Measurements from ENCODE around the gene ZNF506.
"Not testable (repeated sequence)": the region's sequence is repeated elsewhere in the genome, so short reads cannot be mapped to it uniquely, and the experiment has no call there.

The ZNF506 gene

DNA sequence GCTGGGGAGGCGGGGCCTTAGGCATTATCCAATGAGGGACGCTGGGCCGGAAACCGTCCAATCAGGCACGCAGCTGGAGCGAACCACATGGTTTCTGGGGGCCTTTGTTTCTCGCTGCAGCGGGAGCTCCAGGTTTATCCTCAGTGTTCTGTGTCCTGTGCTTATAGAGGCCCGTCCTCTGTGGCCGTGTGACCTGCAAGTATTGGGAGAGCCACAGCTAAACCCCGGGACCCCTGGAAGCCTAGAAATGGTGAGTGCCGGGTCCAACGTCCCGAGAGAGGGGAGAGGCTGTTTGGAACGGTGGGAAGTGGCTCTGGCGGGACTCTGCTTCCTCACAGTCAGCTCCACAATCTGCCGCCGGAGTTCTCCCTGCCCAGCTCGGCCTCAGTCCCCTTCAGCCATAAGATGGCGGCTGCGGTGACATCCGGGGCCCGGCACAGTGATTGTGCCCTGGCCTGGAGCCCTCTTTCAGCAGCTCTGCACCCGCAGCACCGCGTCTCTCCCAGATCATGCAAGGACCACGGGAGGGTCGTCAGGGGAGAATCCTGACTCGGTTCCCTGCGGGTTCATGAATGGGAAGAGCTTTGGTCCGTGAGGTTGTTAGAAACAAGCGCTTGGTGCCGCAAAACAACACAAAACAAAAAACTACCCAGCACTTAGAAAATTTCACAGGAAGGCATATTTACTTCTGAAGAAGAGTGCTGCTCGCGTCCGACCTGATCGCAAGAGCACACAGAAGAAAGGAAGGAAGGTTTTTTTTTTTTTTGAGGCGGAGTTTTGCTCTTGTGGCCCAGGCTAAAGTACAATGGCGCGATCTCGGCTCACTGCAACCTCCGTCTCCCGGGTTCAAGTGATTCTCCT, 44.4 kb upstream of the ZNF506 start, which contains the start of gene ZNF253:
ZNF253 (plus strand) TSS at position 133 of the 861 bp plus-strand sequence; CDS start at position 248, 115 bp downstream.
- no peaks in the 10 kb centered on the region for H3K27me3 ChIP-seq (ENCODE audit: low read length)
- H3K9ac ChIP-seq (ENCODE audit: low read length), result peak within 1 kb of the TSS; percentile 90
- H3K79me2 ChIP-seq (ENCODE audit: insufficient read depth, low read length), result peaks cover 53% of the 10 kb centered on the region
- H3K9me2 ChIP-seq (replicated peaks; ENCODE audit: insufficient read depth, low read length), result no peaks in the 10 kb centered on the region
- H3K36me3 ChIP-seq (ENCODE audit: low read length), result peaks cover 13% of the 10 kb centered on the region; the same call in 1 of the 2 replicates
- H3K27ac ChIP-seq (ENCODE audit: low read depth, low read length), result peak within 1 kb of the TSS; percentile 92
- no peaks in the 10 kb centered on the region for H3K9me3 ChIP-seq (ENCODE audit: insufficient read depth, low read length)
- H3F3A ChIP-seq (ENCODE audit: insufficient read depth), result peaks cover 6% of the 10 kb centered on the region; the same call in 1 of the 2 replicates
- H3K4me3 ChIP-seq (ENCODE audit: insufficient read depth, low read length, poor library complexity, severe bottlenecking), result peak within 1 kb of the TSS; percentile 98
- H4K20me1 ChIP-seq (ENCODE audit: low read depth, low read length), result no peaks in the 10 kb centered on the region
- TF ChIP-seq, protein P1, sequence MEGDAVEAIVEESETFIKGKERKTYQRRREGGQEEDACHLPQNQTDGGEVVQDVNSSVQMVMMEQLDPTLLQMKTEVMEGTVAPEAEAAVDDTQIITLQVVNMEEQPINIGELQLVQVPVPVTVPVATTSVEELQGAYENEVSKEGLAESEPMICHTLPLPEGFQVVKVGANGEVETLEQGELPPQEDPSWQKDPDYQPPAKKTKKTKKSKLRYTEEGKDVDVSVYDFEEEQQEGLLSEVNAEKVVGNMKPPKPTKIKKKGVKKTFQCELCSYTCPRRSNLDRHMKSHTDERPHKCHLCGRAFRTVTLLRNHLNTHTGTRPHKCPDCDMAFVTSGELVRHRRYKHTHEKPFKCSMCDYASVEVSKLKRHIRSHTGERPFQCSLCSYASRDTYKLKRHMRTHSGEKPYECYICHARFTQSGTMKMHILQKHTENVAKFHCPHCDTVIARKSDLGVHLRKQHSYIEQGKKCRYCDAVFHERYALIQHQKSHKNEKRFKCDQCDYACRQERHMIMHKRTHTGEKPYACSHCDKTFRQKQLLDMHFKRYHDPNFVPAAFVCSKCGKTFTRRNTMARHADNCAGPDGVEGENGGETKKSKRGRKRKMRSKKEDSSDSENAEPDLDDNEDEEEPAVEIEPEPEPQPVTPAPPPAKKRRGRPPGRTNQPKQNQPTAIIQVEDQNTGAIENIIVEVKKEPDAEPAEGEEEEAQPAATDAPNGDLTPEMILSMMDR (IDR thresholded peaks at IDR 0.05; ENCODE audit: insufficient read depth, low read length, poor library complexity, severe bottlenecking), result no peak
- TF ChIP-seq EZH2phosphoT487 (conservative IDR thresholded peaks at IDR 0.05; ENCODE audit: low read length), result no peak
- peak within 1 kb of the TSS; percentile 85 for H3K4me2 ChIP-seq (ENCODE audit: low read depth, low read length, poor library complexity, severe bottlenecking)
- peak within 1 kb of the TSS; percentile 79 for H2AFZ ChIP-seq (ENCODE audit: low read depth, low read length, severe bottlenecking)

DNA sequence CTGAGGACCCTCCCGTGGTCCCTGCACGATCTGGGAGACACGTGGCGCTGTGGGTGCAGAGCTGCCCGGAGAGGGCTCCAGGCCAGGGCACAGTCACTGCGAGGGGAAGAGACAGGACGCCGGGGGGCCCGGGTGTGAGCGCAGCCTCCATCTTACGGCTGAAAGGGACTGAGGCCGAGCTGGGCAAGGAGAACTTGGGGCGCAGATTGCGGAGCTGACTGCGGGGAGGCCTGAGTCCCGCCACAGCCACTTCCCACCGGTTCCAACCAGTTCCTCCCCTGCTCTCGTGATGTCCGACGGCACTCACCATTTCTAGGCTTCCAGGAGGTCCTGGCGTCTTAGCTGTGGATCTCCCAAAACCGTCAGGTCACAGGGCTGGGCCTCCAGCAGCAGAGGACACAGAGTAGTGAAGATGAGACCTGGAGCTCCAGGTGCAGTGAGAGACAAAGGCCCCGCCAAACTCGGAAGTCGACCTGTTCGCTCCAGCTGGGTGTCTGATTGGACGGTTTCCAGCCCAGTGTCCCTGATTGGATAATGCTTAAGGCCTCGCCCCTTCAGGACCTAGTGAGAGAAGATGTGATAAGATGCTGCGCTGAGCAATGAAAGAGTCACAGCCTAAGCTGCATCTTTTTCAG, 39.3 kb upstream of the ZNF506 start:
- Histone ChIP-seq H3K27me3 (ENCODE audit: low read length) (no peaks in the 10 kb centered on the region), H3K9me2 (replicated peaks; ENCODE audit: insufficient read depth, low read length) (no peaks in the 10 kb centered on the region), H2AFZ (ENCODE audit: low read depth, low read length, severe bottlenecking) (no peak overlapping the region), H3K9ac (ENCODE audit: low read length) (peak overlapping the region; percentile 71), H3K9me3 (ENCODE audit: insufficient read depth, low read length) (no peaks in the 10 kb centered on the region), H3F3A (ENCODE audit: insufficient read depth) (peaks cover 2% of the 10 kb centered on the region; the same call in 1 of the 2 replicates), H3K4me3 (ENCODE audit: insufficient read depth, low read length, poor library complexity, severe bottlenecking) (peak overlapping the region; percentile 59), H3K4me2 (ENCODE audit: low read depth, low read length, poor library complexity, severe bottlenecking) (peak overlapping the region; percentile 74), H3K36me3 (ENCODE audit: low read length) (peaks cover 4% of the 10 kb centered on the region; the same call in 1 of the 2 replicates), H3K79me2 (ENCODE audit: insufficient read depth, low read length) (peaks cover 37% of the 10 kb centered on the region; the same call in 1 of the 2 replicates), H3K27ac (ENCODE audit: low read depth, low read length) (peak overlapping the region; percentile 40), H4K20me1 (ENCODE audit: low read depth, low read length) (no peaks in the 10 kb centered on the region)
- TF ChIP-seq, protein P1 (IDR thresholded peaks at IDR 0.05; ENCODE audit: insufficient read depth, low read length, poor library complexity, severe bottlenecking), result no peak
- TF ChIP-seq EZH2phosphoT487 (conservative IDR thresholded peaks at IDR 0.05; ENCODE audit: low read length), result no peak

DNA sequence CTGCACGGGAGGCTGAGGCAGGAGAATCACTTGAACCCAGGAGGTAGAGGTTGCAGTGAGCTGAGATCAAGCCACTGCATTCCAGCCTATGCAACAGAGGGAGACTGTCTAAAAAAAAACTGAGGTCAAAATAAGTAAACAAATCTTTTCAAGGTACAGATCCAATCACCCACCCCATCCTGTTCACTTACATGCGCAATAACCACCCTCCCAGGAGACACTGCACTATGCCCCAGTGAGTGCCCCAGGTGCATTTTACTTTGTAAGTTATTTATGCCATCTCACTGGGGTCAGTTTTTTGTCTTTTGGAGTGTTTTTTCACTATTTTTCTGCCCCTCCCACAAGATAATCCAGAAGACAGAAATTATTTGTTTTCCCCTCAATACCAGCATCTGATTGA, 37.2 kb upstream of the ZNF506 start:
- H2AFZ ChIP-seq (ENCODE audit: low read depth, low read length, severe bottlenecking), result no peak overlapping the region
- TF ChIP-seq EZH2phosphoT487 (conservative IDR thresholded peaks at IDR 0.05; ENCODE audit: low read length), result no peak
- TF ChIP-seq, protein P1 (IDR thresholded peaks at IDR 0.05; ENCODE audit: insufficient read depth, low read length, poor library complexity, severe bottlenecking), result no peak

DNA sequence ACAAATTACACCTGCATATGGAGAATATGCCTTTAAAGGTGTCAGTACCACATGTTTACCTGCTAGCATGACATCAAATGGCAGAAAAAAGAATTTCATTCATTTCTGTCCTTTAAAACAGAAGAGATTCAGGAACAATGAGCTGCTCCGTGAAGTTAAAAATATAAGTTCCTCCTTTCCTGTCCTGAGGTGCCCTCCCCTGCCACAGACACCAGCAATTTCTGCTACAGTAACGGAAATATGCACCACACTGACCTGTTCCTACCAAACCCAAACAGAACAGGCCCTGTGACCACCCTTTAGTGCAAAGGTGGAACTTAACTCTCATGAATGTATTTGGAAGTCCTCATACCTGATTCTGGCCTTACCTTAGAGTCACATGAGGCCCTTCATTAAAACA, 30.2 kb upstream of the ZNF506 start:
- H3K9ac ChIP-seq (ENCODE audit: low read length); H3K9me3 ChIP-seq (ENCODE audit: insufficient read depth, low read length): not testable (repeated sequence)

More for the DNA sequence above, 37.2 kb upstream of the ZNF506 start:
- no peaks in the 10 kb centered on the region for H3K9me3 ChIP-seq (ENCODE audit: insufficient read depth, low read length)
- no peak overlapping the region for H3K9ac ChIP-seq (ENCODE audit: low read length)
- no peaks in the 10 kb centered on the region for H3K27me3 ChIP-seq (ENCODE audit: low read length)
- peaks cover 35% of the 10 kb centered on the region; the same call in 1 of the 2 replicates for H3K79me2 ChIP-seq (ENCODE audit: insufficient read depth, low read length)
- H3K4me2 ChIP-seq (ENCODE audit: low read depth, low read length, poor library complexity, severe bottlenecking), result peak overlapping the region; percentile 74
- no peaks in the 10 kb centered on the region for H3F3A ChIP-seq (ENCODE audit: insufficient read depth)
- H3K27ac ChIP-seq (ENCODE audit: low read depth, low read length), result no peak overlapping the region
- H4K20me1 ChIP-seq (ENCODE audit: low read depth, low read length), result no peaks in the 10 kb centered on the region
- H3K36me3 ChIP-seq (ENCODE audit: low read length), result peaks cover 4% of the 10 kb centered on the region; the same call in 1 of the 2 replicates
- no peaks in the 10 kb centered on the region for H3K9me2 ChIP-seq (replicated peaks; ENCODE audit: insufficient read depth, low read length)
- H3K4me3 ChIP-seq (ENCODE audit: insufficient read depth, low read length, poor library complexity, severe bottlenecking), result no peak overlapping the region

More for the DNA sequence above, 30.2 kb upstream of the ZNF506 start:
- H2AFZ ChIP-seq (ENCODE audit: low read depth, low read length, severe bottlenecking); H3K36me3 ChIP-seq (ENCODE audit: low read length); H3K9me2 ChIP-seq (replicated peaks; ENCODE audit: insufficient read depth, low read length); H3K4me3 ChIP-seq (ENCODE audit: insufficient read depth, low read length, poor library complexity, severe bottlenecking); H3K27me3 ChIP-seq (ENCODE audit: low read length); H3K27ac ChIP-seq (ENCODE audit: low read depth, low read length); H3K4me2 ChIP-seq (ENCODE audit: low read depth, low read length, poor library complexity, severe bottlenecking); H4K20me1 ChIP-seq (ENCODE audit: low read depth, low read length); H3K79me2 ChIP-seq (ENCODE audit: insufficient read depth, low read length): not testable (repeated sequence)
- peaks cover 14% of the 10 kb centered on the region for H3F3A ChIP-seq (ENCODE audit: insufficient read depth)

Measured in SU-DHL-6 (cell line).